HG03457 (cell line): ENCODE data around the gene FAM151A.

ENCODE experiments used
- ATAC-seq: cut with Tn5 transposase; IDR thresholded peaks from one replicate; pipeline ENCODE4 v1.9.1; 2021; ENCODE audit warnings: moderate number of reproducible peaks; ENCODE audit not compliant: unreplicated experiment

Gene FAM151A

DNA sequence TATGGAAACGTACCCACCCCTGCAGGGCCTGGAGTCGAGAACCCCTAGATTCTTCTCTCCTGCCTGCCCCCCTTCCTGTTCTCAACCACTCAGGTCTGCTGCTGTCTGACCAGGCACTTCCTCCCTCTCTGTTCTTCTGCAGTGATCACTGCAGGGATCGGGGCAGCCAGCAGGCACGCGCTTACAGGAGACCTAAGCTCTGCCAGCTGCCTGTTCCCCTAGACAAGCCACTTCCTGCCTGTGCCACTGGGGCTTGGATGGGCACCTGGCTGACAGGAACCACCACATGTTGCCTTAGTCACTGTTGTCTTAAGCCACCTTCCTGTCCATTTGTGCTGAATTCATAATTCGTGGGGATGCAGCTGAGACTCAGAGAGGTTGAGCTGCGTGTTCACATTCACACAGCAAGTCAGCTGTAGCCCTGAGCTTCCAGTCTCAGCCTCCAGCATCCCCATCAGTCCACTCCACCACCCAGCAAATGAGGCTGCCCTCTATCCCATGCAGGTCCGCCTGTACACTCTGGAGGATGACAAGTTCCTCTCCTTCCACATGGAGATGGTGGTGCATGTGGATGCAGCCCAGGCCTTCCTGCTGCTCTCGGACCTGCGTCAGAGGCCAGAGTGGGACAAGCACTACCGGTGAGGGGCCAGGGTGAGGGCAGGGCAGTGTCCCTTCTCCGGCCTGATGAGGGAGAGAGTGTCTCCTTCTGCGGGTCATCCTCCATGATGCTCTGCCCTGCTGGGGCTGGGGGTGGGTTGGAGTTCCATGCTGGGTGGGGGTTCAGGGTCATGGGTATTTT, 18.6 kb downstream of the FAM151A start:
- no peak for ATAC-seq

GRCh38 chr1:54604051-54604450, 19.3 kb downstream of the FAM151A start:
- ATAC-seq, result no peak

GRCh38 chr1:54603241-54603640, 20.1 kb downstream of the FAM151A start:
- no peak for ATAC-seq

GRCh38 chr1:54602554-54602953, 20.8 kb downstream of the FAM151A start:
- no peak for ATAC-seq

DNA sequence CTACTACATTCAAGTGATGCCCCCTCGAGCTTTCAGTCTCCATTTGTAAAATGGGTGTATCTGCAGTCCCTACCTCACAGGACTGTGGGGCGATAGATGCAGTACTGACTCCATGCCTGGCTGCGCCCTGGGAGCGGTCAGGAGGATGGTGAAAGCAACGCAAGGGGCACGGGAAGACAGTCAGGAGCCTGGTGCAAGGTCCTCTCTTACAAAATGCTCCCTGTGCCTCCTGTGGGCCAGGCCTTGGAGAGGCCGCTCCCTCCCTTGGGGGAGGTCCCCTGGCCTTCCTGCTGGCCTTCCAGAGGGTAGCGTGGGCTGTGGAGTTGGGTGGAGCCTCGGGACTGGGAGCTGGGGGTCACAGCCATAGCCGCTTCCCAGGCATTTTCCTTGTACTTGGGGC, 21.6 kb downstream of the FAM151A start:
- no peak for ATAC-seq

- no peak for ATAC-seq
Measured at GRCh38 chr1:54600947-54601721, 22.2 kb downstream of the FAM151A start.

DNA sequence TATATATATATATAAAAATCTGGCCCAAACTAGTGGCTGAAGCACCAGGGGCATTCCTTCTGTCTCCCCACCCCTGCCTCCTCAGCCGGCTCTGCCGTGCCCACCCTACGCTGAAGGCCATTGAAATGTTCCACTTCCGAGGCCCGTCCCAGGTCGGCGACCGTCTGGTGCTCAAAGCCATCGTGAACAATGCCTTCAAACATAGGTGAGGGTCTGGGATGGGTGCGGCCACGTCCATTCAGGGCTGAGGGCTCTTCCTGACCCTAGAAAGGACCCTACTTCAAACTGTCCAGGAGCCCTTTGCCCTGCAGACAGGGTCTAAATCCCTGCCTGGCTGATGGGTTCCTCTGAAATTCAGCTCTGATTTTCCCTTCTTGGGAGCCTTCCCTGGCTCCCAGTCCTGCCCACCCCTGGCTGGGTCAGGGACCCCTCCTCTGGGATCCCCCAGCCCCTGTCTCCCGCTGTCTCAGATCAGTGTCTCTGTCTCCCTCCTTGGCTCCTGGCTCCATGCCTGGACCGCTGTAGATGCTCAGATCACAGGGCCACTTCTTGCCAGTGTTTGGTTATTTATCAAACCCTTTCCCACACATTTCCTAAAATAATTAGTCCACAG, 24.0 kb downstream of the FAM151A start:
- no peak for ATAC-seq

DNA sequence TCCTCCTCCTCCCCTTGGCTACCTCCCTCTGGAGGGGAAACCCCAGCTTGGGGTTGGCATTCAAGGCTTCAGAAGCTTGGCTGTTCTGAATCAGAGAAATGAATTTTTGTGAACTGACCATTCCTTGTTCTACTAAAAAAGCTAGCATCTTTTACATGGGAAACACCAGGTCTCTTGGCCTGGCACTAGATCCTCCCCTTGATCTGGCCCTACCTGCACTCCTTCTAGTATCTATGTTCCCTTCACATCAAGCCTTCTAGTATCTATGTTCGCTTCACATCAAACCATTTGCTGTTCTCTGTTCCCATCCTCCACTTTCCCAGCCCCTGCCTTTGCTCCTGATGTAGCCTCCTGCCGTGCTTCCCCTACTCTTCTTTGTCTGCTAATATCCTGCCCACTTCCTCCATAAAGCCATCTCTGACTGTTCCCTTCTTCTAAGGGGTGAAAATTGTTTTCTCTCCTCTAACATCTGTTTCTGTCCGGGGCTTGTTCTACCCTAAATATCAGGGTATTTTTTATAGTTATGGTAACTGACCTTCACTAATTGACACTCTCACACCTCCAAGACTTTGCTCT, 25.8 kb downstream of the FAM151A start:
- ATAC-seq, result no peak

- no peak for ATAC-seq
Measured at GRCh38 chr1:54596756-54597155, 26.6 kb downstream of the FAM151A start.

- no peak for ATAC-seq
Measured at GRCh38 chr1:54595956-54596498, 27.3 kb downstream of the FAM151A start.

GRCh38 chr1:54594463-54594862, 28.9 kb downstream of the FAM151A start:
- ATAC-seq, result no peak

DNA sequence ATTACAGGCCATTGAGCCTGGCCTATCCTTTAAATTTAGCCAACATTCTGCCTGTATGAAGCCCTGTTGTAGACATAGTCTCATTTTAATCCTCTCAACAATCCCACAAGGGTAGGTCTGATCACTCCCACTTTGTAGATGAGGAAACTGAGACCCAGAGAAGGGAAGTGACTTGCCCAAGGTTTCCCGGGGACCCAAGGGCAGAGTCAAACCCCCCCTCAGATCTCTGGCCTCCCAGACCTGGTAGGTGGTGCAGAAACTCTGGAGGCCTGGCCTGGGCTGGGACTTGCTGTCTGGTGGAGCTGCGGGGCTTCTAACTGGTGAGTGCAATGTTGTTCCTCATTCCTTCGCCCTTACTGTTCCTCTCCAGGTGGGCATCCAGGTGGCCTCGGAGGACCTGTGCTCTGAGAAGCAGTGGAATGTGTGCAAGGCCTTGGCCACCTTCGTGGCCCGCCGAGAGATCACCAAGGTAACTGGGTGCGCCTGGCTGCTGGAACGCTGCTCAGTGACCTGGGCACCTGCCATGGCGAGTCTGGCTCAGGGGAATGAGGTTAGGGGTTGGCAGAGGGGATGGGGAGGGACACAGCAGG, 29.7 kb downstream of the FAM151A start:
- ATAC-seq, result no peak

GRCh38 chr1:54591127-54591756, 32.1 kb downstream of the FAM151A start:
- ATAC-seq, result no peak

GRCh38 chr1:54588377-54588776, 34.9 kb downstream of the FAM151A start:
- no peak for ATAC-seq

DNA sequence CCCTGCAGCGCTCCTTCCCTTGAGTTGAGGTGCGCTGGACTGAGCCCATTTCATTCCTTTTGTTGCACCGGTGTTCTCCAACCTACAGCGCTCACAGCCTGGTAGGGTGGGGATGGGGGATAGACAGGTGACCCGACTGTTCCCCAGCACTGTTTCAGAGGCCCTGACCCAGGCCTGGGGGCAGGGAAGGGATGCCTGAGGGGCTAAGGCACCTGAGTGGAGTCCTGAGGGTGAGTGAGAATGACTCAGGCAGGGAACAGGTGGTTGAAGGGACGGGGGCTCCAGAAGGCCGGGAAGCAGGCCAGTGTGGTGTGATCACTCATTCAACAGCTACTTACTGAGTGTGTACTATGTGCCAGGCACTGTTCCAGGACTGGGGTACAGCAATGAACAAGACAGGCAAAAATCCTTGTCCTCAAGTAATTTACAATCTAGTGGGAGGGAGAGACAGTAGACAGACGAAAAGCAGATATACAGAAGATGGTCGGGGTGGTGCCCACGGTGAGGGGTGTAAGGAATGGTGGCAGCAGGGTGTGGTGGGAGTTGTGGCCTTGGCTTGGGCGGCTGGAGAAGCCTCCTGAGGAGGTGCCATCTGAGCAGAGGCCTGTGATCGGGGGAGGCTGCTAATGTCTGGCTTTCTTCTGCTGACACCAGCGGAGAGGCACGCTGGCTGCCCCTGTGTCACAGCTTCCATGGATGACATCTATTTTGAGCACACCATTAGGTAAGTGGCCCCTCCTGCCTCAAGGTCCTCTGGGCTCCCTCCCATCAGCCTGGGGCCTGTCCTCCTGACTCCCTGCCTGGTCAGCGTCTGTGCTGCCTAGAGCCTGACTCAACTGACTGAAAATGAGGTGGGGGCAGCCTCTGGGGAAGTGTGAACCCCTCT, 37.9 kb downstream of the FAM151A start:
- no peak for ATAC-seq

GRCh38 chr1:54584575-54584974, 38.8 kb downstream of the FAM151A start:
- ATAC-seq, result no peak

DNA sequence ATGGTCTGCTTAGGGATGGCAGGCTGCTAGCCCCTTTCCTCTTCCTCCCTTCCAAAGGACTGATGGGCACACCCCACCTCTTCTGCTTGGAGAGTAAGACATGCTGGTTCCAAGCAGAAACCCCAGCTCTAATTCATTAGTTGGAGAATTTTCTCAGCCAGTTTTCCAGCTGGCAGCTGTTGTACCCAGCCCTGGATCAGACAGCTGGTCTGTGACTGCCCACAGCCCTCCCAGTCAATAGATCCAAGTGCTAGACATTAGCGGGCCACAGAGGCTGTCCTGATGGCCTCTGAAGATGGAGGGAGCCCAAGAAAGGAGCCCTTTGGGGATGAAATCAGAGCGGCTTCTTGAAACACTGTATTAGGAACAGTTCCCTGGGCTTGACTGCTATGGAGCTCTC, 39.5 kb downstream of the FAM151A start:
- no peak for ATAC-seq

DNA sequence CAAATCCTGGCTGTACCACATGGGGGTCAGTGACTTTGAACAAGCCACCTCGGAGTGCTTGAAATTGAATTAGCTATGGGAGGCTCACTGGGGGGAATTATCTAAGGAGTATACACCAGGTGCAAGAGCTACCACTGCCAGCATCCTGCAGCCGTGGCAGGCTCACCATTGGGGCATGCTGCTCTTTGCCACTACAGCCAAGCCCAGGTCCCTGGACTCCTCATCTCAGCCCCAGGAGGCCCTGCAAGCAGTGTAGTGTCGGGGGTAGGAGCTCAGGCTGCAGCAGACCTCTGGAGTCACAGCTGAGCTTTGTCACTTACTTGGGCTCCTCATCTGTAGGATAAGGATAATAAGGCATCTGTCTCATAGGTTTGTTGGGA, 40.0 kb downstream of the FAM151A start:
- no peak for ATAC-seq

- ATAC-seq, result no peak
Measured at GRCh38 chr1:54582566-54583306, 40.6 kb downstream of the FAM151A start.
